ENCODE data around the gene MTCL3.

Gene MTCL3

DNA sequence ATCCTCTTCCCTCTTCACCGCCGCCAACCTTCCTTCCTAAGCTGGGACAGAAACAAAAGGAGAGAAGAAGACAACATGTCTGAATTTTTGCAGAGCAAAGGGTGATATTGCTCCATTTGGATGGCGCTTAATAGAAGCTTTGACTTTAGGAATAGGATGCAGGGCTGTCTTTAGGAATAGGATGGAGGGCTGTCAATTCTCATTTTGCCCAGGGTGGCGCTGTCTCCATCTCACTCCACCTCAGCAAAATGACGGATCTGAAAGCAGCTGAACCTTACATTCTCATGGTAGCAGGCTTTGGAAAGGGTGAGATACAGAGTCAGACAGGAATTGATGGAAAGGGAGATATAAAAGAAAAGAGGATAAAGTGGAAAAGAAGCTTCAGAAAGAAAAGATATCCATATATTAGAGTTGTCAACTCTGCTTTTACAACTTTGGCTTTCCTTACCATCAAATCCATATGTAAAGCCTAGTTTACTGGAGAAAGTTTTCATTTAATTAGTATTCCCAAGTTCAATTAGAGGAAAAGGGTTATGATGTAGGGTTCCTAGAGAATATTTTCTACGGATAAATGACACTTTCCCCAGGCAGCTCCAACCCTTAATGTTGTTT lies 2.4 kb downstream of the MTCL3 start:
- TF ChIP-seq, protein P1, sequence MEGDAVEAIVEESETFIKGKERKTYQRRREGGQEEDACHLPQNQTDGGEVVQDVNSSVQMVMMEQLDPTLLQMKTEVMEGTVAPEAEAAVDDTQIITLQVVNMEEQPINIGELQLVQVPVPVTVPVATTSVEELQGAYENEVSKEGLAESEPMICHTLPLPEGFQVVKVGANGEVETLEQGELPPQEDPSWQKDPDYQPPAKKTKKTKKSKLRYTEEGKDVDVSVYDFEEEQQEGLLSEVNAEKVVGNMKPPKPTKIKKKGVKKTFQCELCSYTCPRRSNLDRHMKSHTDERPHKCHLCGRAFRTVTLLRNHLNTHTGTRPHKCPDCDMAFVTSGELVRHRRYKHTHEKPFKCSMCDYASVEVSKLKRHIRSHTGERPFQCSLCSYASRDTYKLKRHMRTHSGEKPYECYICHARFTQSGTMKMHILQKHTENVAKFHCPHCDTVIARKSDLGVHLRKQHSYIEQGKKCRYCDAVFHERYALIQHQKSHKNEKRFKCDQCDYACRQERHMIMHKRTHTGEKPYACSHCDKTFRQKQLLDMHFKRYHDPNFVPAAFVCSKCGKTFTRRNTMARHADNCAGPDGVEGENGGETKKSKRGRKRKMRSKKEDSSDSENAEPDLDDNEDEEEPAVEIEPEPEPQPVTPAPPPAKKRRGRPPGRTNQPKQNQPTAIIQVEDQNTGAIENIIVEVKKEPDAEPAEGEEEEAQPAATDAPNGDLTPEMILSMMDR (IDR thresholded peaks at IDR 0.05; ENCODE audit: insufficient read depth, low read depth, low read length, missing control alignments), result peak; percentile 76
- DNase-seq (ENCODE audit: low read depth), result peak; percentile 46
- peak overlapping the region; percentile 60 for H3K4me3 ChIP-seq (ENCODE audit: low read depth, low read length)

DNA sequence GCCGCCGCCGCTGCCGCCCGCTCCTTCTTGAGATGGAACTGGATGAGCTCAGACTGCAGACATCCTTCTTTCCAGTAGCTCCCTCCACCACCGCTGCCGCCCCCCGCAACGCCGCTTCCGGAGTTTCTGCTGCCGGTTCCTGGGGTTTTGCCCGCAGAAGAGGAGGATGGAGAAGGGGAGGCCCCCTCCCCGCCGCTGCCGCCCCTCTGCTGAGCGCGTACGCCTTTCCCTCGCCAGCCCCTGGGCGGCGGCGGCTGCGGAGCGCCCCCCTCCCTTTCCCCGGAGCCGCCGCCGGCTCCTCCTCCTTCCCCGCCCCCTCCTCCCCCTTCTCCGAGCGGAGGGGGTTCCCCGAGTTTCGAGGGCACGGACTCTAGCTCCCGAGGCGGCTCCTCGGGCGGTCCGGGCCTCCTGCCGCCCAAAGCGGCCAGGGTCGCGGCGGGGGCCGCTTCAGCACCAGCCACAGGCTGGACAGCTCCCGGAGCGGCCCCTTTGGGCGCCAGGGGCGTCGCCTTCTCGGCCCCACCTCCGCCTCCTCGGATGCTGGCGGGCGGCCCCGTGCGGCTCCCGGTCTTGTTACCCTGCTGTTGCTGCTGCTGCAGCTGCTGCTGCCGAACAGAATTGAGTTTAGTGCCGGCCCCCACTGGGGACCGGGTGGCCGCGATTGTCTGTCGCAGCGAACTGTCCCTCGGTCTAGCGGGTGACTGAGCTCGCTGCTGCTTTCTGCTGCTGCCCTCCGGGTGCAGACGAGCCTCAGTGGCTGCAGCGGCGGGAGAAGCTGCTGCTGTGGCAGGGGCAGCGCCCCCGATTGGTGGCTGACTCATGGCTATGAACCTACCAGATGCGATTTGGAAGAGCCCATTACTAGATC lies 3.1 kb downstream of the MTCL3 start:
- TF ChIP-seq, protein P1 (IDR thresholded peaks at IDR 0.05; ENCODE audit: insufficient read depth, low read depth, low read length, missing control alignments), result no peak
- H3K4me3 ChIP-seq (ENCODE audit: low read depth, low read length), result peak overlapping the region; percentile 60
- peak; percentile 54 for DNase-seq (ENCODE audit: low read depth)

DNA sequence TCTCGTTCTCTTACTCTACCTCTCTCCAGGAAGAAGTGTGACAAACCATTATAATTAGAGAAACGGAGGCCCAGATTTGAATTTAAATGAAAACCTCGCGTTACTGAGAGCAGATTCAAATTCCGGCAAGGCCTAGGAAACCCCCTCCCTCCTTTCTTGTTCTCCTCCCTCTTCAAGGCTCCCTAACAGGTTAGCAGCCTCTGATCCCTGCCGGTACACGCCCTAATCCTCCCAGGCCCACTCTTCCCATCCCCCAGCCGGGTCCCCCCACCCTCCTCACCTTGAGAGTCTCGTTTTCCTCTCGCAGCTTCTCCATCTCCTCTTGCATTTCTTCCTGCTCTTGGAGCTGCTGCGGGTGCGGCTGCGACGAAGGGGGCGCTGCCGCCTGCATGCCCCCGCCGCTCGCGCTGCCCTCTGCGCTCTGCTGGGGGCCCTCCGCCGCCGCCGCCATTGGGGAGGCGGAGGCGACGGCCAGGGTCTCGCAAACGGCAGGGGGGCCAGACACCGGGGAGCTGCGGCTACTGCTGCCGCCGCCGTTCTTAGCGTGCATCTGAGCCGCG lies 3.8 kb downstream of the MTCL3 start:
- DNase-seq (ENCODE audit: low read depth), result no peak

DNA sequence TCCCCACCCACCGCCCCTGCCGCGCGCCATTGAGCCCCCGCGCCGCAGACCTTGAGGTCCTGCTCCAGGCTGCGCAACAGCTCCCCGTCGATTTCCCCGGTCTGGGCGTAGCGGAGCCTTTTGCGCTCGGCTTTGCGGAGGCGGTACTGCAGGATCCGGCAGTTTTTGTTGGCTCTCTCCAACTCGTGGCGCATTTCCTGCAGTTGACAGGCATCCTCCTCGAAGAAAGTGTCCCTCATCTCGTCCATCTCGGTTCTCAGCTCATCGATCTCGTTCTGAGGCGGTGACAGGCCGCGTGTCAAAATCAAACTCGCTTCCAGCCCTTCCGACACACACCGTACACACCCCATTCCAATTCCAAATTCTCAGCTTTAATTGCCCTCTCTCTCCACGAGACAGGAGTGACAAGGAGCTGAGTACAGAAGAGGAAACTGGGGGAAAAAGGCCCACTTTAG lies 4.3 kb downstream of the MTCL3 start:
- H3K4me3 ChIP-seq (ENCODE audit: low read depth, low read length), result no peak overlapping the region
- DNase-seq (ENCODE audit: low read depth), result no peak
- TF ChIP-seq, protein P1 (IDR thresholded peaks at IDR 0.05; ENCODE audit: insufficient read depth, low read depth, low read length, missing control alignments), result no peak

More for the DNA sequence above, 3.8 kb downstream of the MTCL3 start:
- peak overlapping the region; percentile 60 for H3K4me3 ChIP-seq (ENCODE audit: low read depth, low read length)
- TF ChIP-seq, protein P1 (IDR thresholded peaks at IDR 0.05; ENCODE audit: insufficient read depth, low read depth, low read length, missing control alignments), result no peak

DNA sequence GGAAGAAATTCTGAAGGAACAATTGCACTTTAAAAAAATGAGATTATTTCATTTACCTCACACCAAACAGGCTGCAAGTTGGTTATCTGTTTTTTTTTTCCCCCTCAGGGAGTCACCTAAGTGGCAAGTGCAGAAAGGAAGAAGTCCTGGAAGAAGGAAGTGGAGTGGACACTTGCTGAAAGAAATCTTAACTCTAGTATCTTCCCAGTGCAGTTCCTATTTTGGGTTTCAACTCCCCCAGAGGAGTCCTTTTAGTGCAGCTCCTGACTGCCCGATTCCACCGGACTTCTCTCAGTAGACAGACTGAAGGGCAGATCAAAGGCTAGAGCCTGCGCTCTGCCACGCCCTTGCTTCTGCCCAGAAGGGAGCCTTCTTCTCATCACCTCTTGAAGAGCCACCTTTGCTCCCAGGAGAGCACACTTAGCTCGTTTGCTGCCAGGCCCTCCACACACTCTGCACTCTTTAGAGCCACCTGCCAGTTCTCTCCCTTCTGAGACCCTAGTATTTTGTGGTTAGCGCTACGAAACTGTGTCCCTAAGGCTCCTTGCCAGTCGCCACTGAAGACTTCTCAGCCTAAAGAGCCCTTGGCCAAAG lies 4.9 kb downstream of the MTCL3 start:
- TF ChIP-seq, protein P1 (IDR thresholded peaks at IDR 0.05; ENCODE audit: insufficient read depth, low read depth, low read length, missing control alignments), result no peak
- no peak for DNase-seq (ENCODE audit: low read depth)
- H3K4me3 ChIP-seq (ENCODE audit: low read depth, low read length), result no peak overlapping the region

DNA sequence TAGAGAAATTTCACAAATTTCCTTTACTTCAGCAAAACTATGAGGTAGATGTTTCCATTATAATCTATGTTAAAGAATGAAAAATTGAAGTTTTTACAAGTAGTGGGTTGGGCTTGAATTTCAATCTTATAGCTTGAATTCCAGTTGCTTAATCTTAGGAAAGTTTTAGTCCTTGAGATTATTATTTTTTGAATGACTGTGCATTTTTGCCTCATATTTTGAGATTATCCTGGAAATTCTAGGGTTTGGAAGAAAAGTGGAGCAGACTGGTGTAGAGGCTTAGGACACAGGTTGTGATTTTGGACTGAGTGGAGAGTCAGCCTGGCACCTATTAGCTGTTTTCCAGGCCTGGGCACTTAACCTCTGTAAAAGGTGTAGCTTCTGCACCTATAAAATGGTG lies 5.7 kb downstream of the MTCL3 start:
- TF ChIP-seq, protein P1 (IDR thresholded peaks at IDR 0.05; ENCODE audit: insufficient read depth, low read depth, low read length, missing control alignments), result no peak
- no peak for DNase-seq (ENCODE audit: low read depth)

More for the DNA sequence above, 5.7 kb downstream of the MTCL3 start:
- no peak overlapping the region for H3K4me3 ChIP-seq (ENCODE audit: low read depth, low read length)

All from GM12865 (cell line).